ENCODE data around the gene PEX11A. TPM values are rescaled to one million over a fixed set of nuclear protein-coding genes. Genes with fewer than 3 reads are reported as not detected.
A peak's percentile ranks its signal among the peaks of the same experiment; 100 is the strongest.

The PEX11A gene
- total and polyA plus RNA-seq, 2 donors (not counting 3 experiments of a cell fraction or from before 2014, with no cell fraction given): 3.2 to 4.4 TPM

GRCh38 chr15:89654301-89654761, 36.2 kb downstream of the PEX11A start:
- Histone ChIP-seq H3K9me1 (replicated peaks; ENCODE audit: control insufficient read depth, extremely low read depth, insufficient read depth, low read length) (no peaks in the 10 kb centered on the region), H3K4me3 (replicated peaks in 1 of 3; ENCODE audit: insufficient read depth in 1 of 3, low read depth in 1 of 3, low read length in 3 of 3) (peak overlapping the region; percentile 58 to 67 (median 65)), H3K36me3 (ENCODE audit: control insufficient read depth in 2 of 2, extremely low read depth in 1 of 2, insufficient read depth in 2 of 2, low read length in 2 of 2) (no peaks in the 10 kb centered on the region), H3K27ac (ENCODE audit: insufficient read depth, low read depth, low read length) (no peak overlapping the region), H3K9ac (replicated peaks; ENCODE audit: extremely low read depth, insufficient read depth, low read length) (peak overlapping the region; percentile 64), H3K4me1 (ENCODE audit: control insufficient read depth, extremely low read depth, insufficient read depth, low read length) (peaks cover 7% of the 10 kb centered on the region), H4K20me1 (replicated peaks; ENCODE audit: control insufficient read depth, extremely low read depth, insufficient read depth, low read length) (no peaks in the 10 kb centered on the region), H3K4me2 (ENCODE audit: insufficient read depth, low read length) (peak overlapping the region; percentile 82), H3K9me3 (replicated peaks; ENCODE audit: control insufficient read depth, insufficient read depth, low read length) (no peaks in the 10 kb centered on the region), H2AFZ (ENCODE audit: low read depth, low read length) (peak overlapping the region; percentile 89), H3K79me2 (ENCODE audit: control insufficient read depth, insufficient read depth, low read length) (peaks cover 5% of the 10 kb centered on the region), H3K27me3 (ENCODE audit: control insufficient read depth in 2 of 2, insufficient read depth in 2 of 2, low read length in 2 of 2) (no peaks in the 10 kb centered on the region)
- DNase-seq (ENCODE audit: low read depth, low spot score) (no peak), FAIRE-seq (no peak)
- BruUV-seq (replicated peaks): no TSS peak
- ChIA-PET POLR2A (no interaction called here), CTCF (interaction anchor here (1.6 kb wide), 2 partner anchors 8 to 11 kb away, joined by 3 to 7 read pairs; no protein-coding TSS in a partner anchor)
- intact Hi-C loops (cut with micrococcal nuclease) (no loop called here), dilution Hi-C loops (cut with MboI; ENCODE audit: extremely low pct_ligation_motif_present, low sequenced_read_pairs) (no loop called here)
- TF ChIP-seq EZH2 (IDR thresholded peaks at IDR 0.05; ENCODE audit: borderline replicate concordance, low read depth, low read length, severe bottlenecking): no peak
- no peak for TF ChIP-seq CTCF (IDR thresholded peaks at IDR 0.05; ENCODE audit: extremely low read depth in 1 of 2, insufficient read depth in 1 of 2, low read depth in 1 of 2, low read length in 2 of 2)

GRCh38 chr15:89653578-89653977, 37.0 kb downstream of the PEX11A start:
- Histone ChIP-seq H3K36me3 (ENCODE audit: control insufficient read depth in 2 of 2, extremely low read depth in 1 of 2, insufficient read depth in 2 of 2, low read length in 2 of 2) (no peaks in the 10 kb centered on the region), H3K79me2 (ENCODE audit: control insufficient read depth, insufficient read depth, low read length) (peaks cover 5% of the 10 kb centered on the region), H3K27ac (ENCODE audit: insufficient read depth, low read depth, low read length) (no peak overlapping the region), H3K4me3 (replicated peaks in 1 of 3; ENCODE audit: insufficient read depth in 1 of 3, low read depth in 1 of 3, low read length in 3 of 3) (no peak overlapping the region), H3K9me1 (replicated peaks; ENCODE audit: control insufficient read depth, extremely low read depth, insufficient read depth, low read length) (no peaks in the 10 kb centered on the region), H3K9ac (replicated peaks; ENCODE audit: extremely low read depth, insufficient read depth, low read length) (no peak overlapping the region), H4K20me1 (replicated peaks; ENCODE audit: control insufficient read depth, extremely low read depth, insufficient read depth, low read length) (no peaks in the 10 kb centered on the region), H3K4me1 (ENCODE audit: control insufficient read depth, extremely low read depth, insufficient read depth, low read length) (peaks cover 7% of the 10 kb centered on the region), H3K4me2 (ENCODE audit: insufficient read depth, low read length) (no peak overlapping the region), H3K27me3 (ENCODE audit: control insufficient read depth in 2 of 2, insufficient read depth in 2 of 2, low read length in 2 of 2) (no peaks in the 10 kb centered on the region), H3K9me3 (replicated peaks; ENCODE audit: control insufficient read depth, insufficient read depth, low read length) (no peaks in the 10 kb centered on the region), H2AFZ (ENCODE audit: low read depth, low read length) (no peak overlapping the region)
- ChIA-PET POLR2A (no interaction called here), CTCF (interaction anchor here (1.1 to 1.6 kb wide), 2 partner anchors 12 to 19 kb away, joined by 3 to 5 read pairs; no protein-coding TSS in a partner anchor)
- BruUV-seq (replicated peaks): no TSS peak
- no peak for TF ChIP-seq EZH2 (IDR thresholded peaks at IDR 0.05; ENCODE audit: borderline replicate concordance, low read depth, low read length, severe bottlenecking)
- TF ChIP-seq CTCF (IDR thresholded peaks at IDR 0.05; ENCODE audit: extremely low read depth in 1 of 2, insufficient read depth in 1 of 2, low read depth in 1 of 2, low read length in 2 of 2): no peak
- no peak for TF ChIP-seq JUN (IDR thresholded peaks at IDR 0.05; ENCODE audit: borderline replicate concordance, insufficient read depth, insufficient read length, low read depth)
- no peak for TF ChIP-seq POLR2A (IDR thresholded peaks at IDR 0.05; ENCODE audit: low read depth, low read length)
- TF ChIP-seq GATA2 (IDR thresholded peaks at IDR 0.05; ENCODE audit: insufficient read depth, insufficient read length, low read depth, low read length): no peak
- no peak for TF ChIP-seq POLR2AphosphoS5 (IDR thresholded peaks at IDR 0.05; ENCODE audit: insufficient read depth, low read depth, low read length)
- no peak for TF ChIP-seq MAX (IDR thresholded peaks at IDR 0.05; ENCODE audit: insufficient read depth, insufficient read length)
- TF ChIP-seq FOS (IDR thresholded peaks at IDR 0.05; ENCODE audit: borderline replicate concordance, insufficient read depth, low read length): no peak
- TF ChIP-seq MYC (IDR thresholded peaks at IDR 0.05; ENCODE audit: low read depth, low read length): no peak
- intact Hi-C loops (cut with micrococcal nuclease) (no loop called here), dilution Hi-C loops (cut with MboI; ENCODE audit: extremely low pct_ligation_motif_present, low sequenced_read_pairs) (no loop called here)
- no peak for DNase-seq (ENCODE audit: low read depth, low spot score)
- no peak for FAIRE-seq
